K562 (cell line): ENCODE data around the gene FCRL3. TPM values are rescaled to one million over a fixed set of nuclear protein-coding genes. Genes with fewer than 3 reads are reported as not detected.

Experiments used
- ATAC-seq: fragments of 200-7000 bp; cut with Tn5 transposase; 3 replicates; pipeline ENCODE4 v1.9.1; 2020; ENCODE audit warnings: moderate library complexity
- BruUV-seq: library from RNA; stranded (reverse); fragments of 400-500 nt; replicated peaks from 2 replicates; lab custom pipeline; 2021; lab: Mats Ljungman, UMichigan
- CTCF ChIA-PET: fragments of 300-600 bp; formaldehyde crosslinking; extraction: SDS; loops from one replicate; lab custom pipeline; 2021; ENCODE audit warnings: low intra/inter-chr PET ratio; lab: Yijun Ruan, JAX
- POLR2A ChIA-PET: fragments of 300-600, 350-650 bp; sonication (Branson Sonifier 250); formaldehyde crosslinking; extraction: SDS; loops from one replicate; lab custom pipeline; 2021; ENCODE audit warnings: antibody characterized with exemption, inconsistent platforms; lab: Yijun Ruan, JAX
- DNase-seq, 4 experiments: peaks; one replicate each; pipeline versions ENCODE4 v3.0.0 to v3.0.0-alpha.2; 2011 to 2018; ENCODE audit warnings: low spot score in 3 of 4, mixed read lengths in 3 of 4; ENCODE audit errors: extremely low read depth in 1 of 4
- FAIRE-seq: peaks from 2 replicates; lab custom pipeline; 2011; peaks lifted over from hg19 to GRCh38; lab: Jason Lieb, UNC
- H2AFZ ChIP-seq: 2 replicates; pipeline ENCODE4 v1.6.0; 2011; ENCODE audit warnings: low read depth, low read length, control low read depth, inconsistent platforms
- H3K27ac ChIP-seq: fragments of 200-600 bp; 3 replicates; pipeline ENCODE4 v1.8.0; 2011; ENCODE audit warnings: low read depth, mild to moderate bottlenecking, control low read depth, inconsistent platforms, low read length, moderate library complexity, mixed read lengths; ENCODE audit errors: extremely low read depth
- H3K27me3 ChIP-seq, 2 experiments: fragments of 300-600 bp in 1 of 2; 2 replicates in 1 of 2; 3 replicates in 1 of 2; pipeline versions ENCODE4 v1.6.0 to v1.8.0; 2011; ENCODE audit warnings: inconsistent platforms in 2 of 2, low read length in 2 of 2, mild to moderate bottlenecking in 1 of 2, mixed read lengths in 1 of 2, moderate library complexity in 1 of 2; ENCODE audit not compliant: control insufficient read depth in 2 of 2, insufficient read depth in 2 of 2
- H3K36me3 ChIP-seq: fragments of 300-600 bp; 3 replicates; pipeline ENCODE4 v1.8.0; 2011; ENCODE audit warnings: mild to moderate bottlenecking, low read length, inconsistent platforms; ENCODE audit not compliant: control insufficient read depth, insufficient read depth
- H3K4me1 ChIP-seq, 2 experiments: fragments of 200-600 bp in 1 of 2; replicated peaks in 1 of 2; 2 replicates in 1 of 2; 3 replicates in 1 of 2; pipeline versions ENCODE4 v1.5.1 to v1.8.0; 2011; ENCODE audit warnings: inconsistent platforms in 2 of 2, low read length in 2 of 2, mild to moderate bottlenecking in 1 of 2, mixed read lengths in 1 of 2, moderate library complexity in 1 of 2; ENCODE audit not compliant: control insufficient read depth in 2 of 2, insufficient read depth in 2 of 2
- H3K4me2 ChIP-seq: 2 replicates; pipeline ENCODE4 v1.6.1; 2011; ENCODE audit warnings: low read length, control low read depth, inconsistent platforms, mixed read lengths; ENCODE audit not compliant: insufficient read depth
- H3K4me3 ChIP-seq: fragments of 200-600 bp; sonication (generic), shearing (Covaris generic); 2 replicates; pipeline ENCODE4 v1.5.1; 2016; ENCODE audit warnings: control low read depth, inconsistent platforms
- H3K79me2 ChIP-seq: fragments of 200-600 bp; 3 replicates; pipeline ENCODE4 v1.8.0; 2011; ENCODE audit warnings: low read length, inconsistent platforms; ENCODE audit not compliant: control insufficient read depth, insufficient read depth
- H3K9ac ChIP-seq, 2 experiments: 2 replicates each; pipeline versions ENCODE4 v1.6.0 to v1.6.1; 2011; ENCODE audit warnings: low read depth in 2 of 2, low read length in 2 of 2, control low read depth in 1 of 2, inconsistent platforms in 1 of 2, mild to moderate bottlenecking in 1 of 2, mixed read lengths in 1 of 2; ENCODE audit not compliant: insufficient read depth in 1 of 2
- H3K9me1 ChIP-seq: one replicate; pipeline ENCODE4 v1.6.0; 2011; ENCODE audit warnings: inconsistent platforms, mild to moderate bottlenecking, low read length, moderate library complexity; ENCODE audit not compliant: control insufficient read depth, insufficient read depth
- H3K9me3 ChIP-seq: replicated peaks from 2 replicates; pipeline ENCODE4 v1.5.1; 2011; ENCODE audit warnings: low read depth, low read length, inconsistent platforms; ENCODE audit not compliant: control insufficient read depth, insufficient read depth
- H4K20me1 ChIP-seq: replicated peaks from 2 replicates; pipeline ENCODE4 v1.6.1; 2011; ENCODE audit warnings: low read length, inconsistent platforms, mixed read lengths; ENCODE audit not compliant: control insufficient read depth, insufficient read depth
- BCL6 ChIP-seq: fragments of 250-450 bp; sonication (Bioruptor Pico); IDR thresholded peaks from 2 replicates; pipeline ENCODE4 v1.4.0; 2020
- GATAD2A ChIP-seq: fragments of 450-650 bp; IDR thresholded peaks from 2 replicates; pipeline ENCODE4 v1.6.1; 2017
- RBM22 ChIP-seq: fragments of 200-400 bp; formaldehyde crosslinking; IDR thresholded peaks from 2 replicates; pipeline ENCODE4 v1.6.1; 2018; ENCODE audit warnings: low read length, low read depth; ENCODE audit not compliant: poor library complexity, severe bottlenecking
- RFX5 ChIP-seq: IDR thresholded peaks from 2 replicates; pipeline ENCODE4 v1.6.1; 2011; ENCODE audit warnings: low read depth, mild to moderate bottlenecking, improper control_type of control experiment, low read length
- ZNF217 ChIP-seq: sonication (generic); formaldehyde crosslinking; IDR thresholded peaks from 2 replicates; pipeline ENCODE4 v1.8.0; 2022; ENCODE audit warnings: mild to moderate bottlenecking, missing genetic modification reagents
- WGBS: fragments of 100-300 bp; shearing (Covaris generic); methylation state at CpG from one replicate; pipeline ENCODE4 v1.1.6; 2016; ENCODE audit warnings: low coverage, mixed read lengths; ENCODE audit not compliant: insufficient coverage; ENCODE audit errors: missing lambda C conversion rate; 5-methylcytosine and 5-hydroxymethylcytosine counted together
- in situ Hi-C: fragments of 300-500 bp; cut with MboI; formaldehyde crosslinking; loops from 4 replicates; pipeline ENCODE4 v1.15.0; 2018; ENCODE audit warnings: inconsistent platforms, mixed read lengths
- intact Hi-C: fragments of 100-400 bp; cut with micrococcal nuclease; formaldehyde crosslinking; loops from 2 replicates; pipeline ENCODE4 v1.14.2; 2022
- polyA plus RNA-seq, 8 experiments: library from polyadenylated mRNA; depleted of rRNA in 4 of 8; stranded (reverse) in 5 of 8; unstranded in 3 of 8; fragments of >200 nt; fragmentation: Nextera tagmentation in 2 of 8; fragmentation: Illumina TruSeq in 1 of 8; extraction: Ambion mirVana in 2 of 8; extraction: Trizol in 1 of 8; gene quantifications; 2 replicates each; pipeline versions ENCODE4 v1.2.1 to v1.2.3, GENCODE V29; 2011 to 2014; ENCODE audit warnings: inconsistent platforms in 1 of 8, missing spikeins in 1 of 8
- total RNA-seq, 7 experiments: library from RNA; depleted of rRNA in 6 of 7; stranded (reverse); fragments of >200 nt in 6 of 7; fragmentation: Illumina TruSeq in 2 of 7; extraction: Trizol in 2 of 7; gene quantifications; 2 replicates each; pipeline versions ENCODE4 v1.2.1 to v1.2.3, GENCODE V29; 2011 to 2021; ENCODE audit warnings: low replicate concordance in 1 of 7
- TF ChIP-seq, protein P1 (sequence below): fragments of 450-650 bp; formaldehyde crosslinking; IDR thresholded peaks from 2 replicates; pipeline ENCODE4 v1.4.0; 2022; ENCODE audit warnings: missing genetic modification characterization

FCRL3 gene
- total and polyA plus RNA-seq, 9 of the 15 experiments (the other 6 are each of a cell fraction or from before 2014, with no cell fraction given), result not detected

GRCh38 chr1:157695417-157695816 lies 5.2 kb downstream of the FCRL3 start:
- CTCF ChIA-PET, result no interaction called here

More at GRCh38 chr1:157695417-157695816, 5.2 kb downstream of the FCRL3 start:
- Histone ChIP-seq H4K20me1 (no peaks in the 10 kb centered on the region), H3K9me3 (no peaks in the 10 kb centered on the region), H3K9ac (no peak overlapping the region), H3K27ac (no peak overlapping the region), H3K4me2 (no peak overlapping the region), H3K79me2 (no peaks in the 10 kb centered on the region), H3K36me3 (no peaks in the 10 kb centered on the region), H3K4me3 (no peak overlapping the region), H3K9me1 (no peaks in the 10 kb centered on the region), H3K27me3 (no peaks in the 10 kb centered on the region), H3K4me1 (no peaks in the 10 kb centered on the region), H2AFZ (no peak overlapping the region)
- intact Hi-C loops (loop anchor here (10.0 kb wide), 1 partner anchor 111 kb away; no protein-coding TSS in a partner anchor), in situ Hi-C loops (no loop called here)
- FAIRE-seq (no peak), ATAC-seq (no peak), DNase-seq (no peak)
- no peak for TF ChIP-seq RBM22
- no peak for TF ChIP-seq RFX5
- no peak for TF ChIP-seq GATAD2A
- TF ChIP-seq ZNF217 (CRISPR knock-in tag), result no peak
- TF ChIP-seq BCL6, result no peak
- TF ChIP-seq, protein P1, sequence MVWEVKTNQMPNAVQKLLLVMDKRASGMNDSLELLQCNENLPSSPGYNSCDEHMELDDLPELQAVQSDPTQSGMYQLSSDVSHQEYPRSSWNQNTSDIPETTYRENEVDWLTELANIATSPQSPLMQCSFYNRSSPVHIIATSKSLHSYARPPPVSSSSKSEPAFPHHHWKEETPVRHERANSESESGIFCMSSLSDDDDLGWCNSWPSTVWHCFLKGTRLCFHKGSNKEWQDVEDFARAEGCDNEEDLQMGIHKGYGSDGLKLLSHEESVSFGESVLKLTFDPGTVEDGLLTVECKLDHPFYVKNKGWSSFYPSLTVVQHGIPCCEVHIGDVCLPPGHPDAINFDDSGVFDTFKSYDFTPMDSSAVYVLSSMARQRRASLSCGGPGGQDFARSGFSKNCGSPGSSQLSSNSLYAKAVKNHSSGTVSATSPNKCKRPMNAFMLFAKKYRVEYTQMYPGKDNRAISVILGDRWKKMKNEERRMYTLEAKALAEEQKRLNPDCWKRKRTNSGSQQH, result no peak
- POLR2A ChIA-PET, result no interaction called here
- 0% methylated on average over 3 of the region's 4 CpGs for WGBS
- BruUV-seq, result no TSS peak
